ENCODE measurements around the gene EML5.

DNA sequence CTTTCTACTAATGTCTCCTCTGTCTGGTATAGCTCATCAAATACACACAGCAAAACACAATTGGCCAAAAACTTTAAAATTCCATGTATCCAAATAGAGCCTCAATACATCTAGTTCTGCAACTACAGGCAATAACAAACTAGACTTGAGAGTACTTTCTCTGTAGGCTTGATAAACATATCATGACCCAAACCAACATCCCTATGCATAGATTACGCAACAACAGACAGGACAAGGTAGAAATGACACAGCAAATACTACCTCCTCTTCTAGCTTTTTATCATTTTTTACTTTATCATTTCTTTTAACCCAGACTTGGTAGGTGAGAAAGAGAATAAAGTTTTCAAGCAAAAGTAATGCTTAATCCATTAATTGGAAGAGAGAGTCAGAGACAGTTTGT, 41.8 kb downstream of the EML5 start:
- no peak for TF ChIP-seq POLR2AphosphoS5 (IDR thresholded peaks at IDR 0.05)
- no peak for TF ChIP-seq EP300 (IDR thresholded peaks at IDR 0.05)
- TF ChIP-seq, protein P1, sequence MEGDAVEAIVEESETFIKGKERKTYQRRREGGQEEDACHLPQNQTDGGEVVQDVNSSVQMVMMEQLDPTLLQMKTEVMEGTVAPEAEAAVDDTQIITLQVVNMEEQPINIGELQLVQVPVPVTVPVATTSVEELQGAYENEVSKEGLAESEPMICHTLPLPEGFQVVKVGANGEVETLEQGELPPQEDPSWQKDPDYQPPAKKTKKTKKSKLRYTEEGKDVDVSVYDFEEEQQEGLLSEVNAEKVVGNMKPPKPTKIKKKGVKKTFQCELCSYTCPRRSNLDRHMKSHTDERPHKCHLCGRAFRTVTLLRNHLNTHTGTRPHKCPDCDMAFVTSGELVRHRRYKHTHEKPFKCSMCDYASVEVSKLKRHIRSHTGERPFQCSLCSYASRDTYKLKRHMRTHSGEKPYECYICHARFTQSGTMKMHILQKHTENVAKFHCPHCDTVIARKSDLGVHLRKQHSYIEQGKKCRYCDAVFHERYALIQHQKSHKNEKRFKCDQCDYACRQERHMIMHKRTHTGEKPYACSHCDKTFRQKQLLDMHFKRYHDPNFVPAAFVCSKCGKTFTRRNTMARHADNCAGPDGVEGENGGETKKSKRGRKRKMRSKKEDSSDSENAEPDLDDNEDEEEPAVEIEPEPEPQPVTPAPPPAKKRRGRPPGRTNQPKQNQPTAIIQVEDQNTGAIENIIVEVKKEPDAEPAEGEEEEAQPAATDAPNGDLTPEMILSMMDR (IDR thresholded peaks at IDR 0.05), result no peak

Measured in sigmoid colon (tissue), 4 donors.